Right lobe of liver (tissue), 4 donors: ENCODE results near the gene LRRC31.

Experiments used
- CTCF ChIP-seq, 4 donors: fragments of 200-600 bp in 3 of 4; fragments of 450-650 bp in 1 of 4; IDR thresholded peaks; one replicate each; pipeline versions ENCODE4 v1.5.1 to v1.8.0; 2016 to 2022; ENCODE audit warnings: antibody characterized with exemption in 4 of 4, mild to moderate bottlenecking in 2 of 4
- POLR2A ChIP-seq: fragments of 450-650 bp; IDR thresholded peaks from one replicate; pipeline ENCODE4 v1.6.1; 2017; ENCODE audit warnings: antibody characterized with exemption, mild to moderate bottlenecking
- donor health status: DM: no; HTN: no; CAD: no.
- donor health status: DM: no; HTN: no; CAD: no.
- donor health status: DM: no; HTN: yes; CAD: no.

GRCh38 chr3:169835533-169835932, 34.2 kb downstream of the LRRC31 start:
- TF ChIP-seq CTCF (IDR thresholded peaks at IDR 0.05) (no peak), POLR2A (no peak)
